Stimulated activated CD8-positive, alpha-beta memory T cell treated with anti-CD3 and anti-CD28 coated beads, Interleukin-7, amount 100 ng/mL, for 24 hours (primary cell): ENCODE data around the gene PLD4.

Experiments
- DNase-seq: peaks from one replicate; pipeline ENCODE4 v3.0.0-alpha.2; 2020; ENCODE audit warnings: low read depth

PLD4 gene

DNA sequence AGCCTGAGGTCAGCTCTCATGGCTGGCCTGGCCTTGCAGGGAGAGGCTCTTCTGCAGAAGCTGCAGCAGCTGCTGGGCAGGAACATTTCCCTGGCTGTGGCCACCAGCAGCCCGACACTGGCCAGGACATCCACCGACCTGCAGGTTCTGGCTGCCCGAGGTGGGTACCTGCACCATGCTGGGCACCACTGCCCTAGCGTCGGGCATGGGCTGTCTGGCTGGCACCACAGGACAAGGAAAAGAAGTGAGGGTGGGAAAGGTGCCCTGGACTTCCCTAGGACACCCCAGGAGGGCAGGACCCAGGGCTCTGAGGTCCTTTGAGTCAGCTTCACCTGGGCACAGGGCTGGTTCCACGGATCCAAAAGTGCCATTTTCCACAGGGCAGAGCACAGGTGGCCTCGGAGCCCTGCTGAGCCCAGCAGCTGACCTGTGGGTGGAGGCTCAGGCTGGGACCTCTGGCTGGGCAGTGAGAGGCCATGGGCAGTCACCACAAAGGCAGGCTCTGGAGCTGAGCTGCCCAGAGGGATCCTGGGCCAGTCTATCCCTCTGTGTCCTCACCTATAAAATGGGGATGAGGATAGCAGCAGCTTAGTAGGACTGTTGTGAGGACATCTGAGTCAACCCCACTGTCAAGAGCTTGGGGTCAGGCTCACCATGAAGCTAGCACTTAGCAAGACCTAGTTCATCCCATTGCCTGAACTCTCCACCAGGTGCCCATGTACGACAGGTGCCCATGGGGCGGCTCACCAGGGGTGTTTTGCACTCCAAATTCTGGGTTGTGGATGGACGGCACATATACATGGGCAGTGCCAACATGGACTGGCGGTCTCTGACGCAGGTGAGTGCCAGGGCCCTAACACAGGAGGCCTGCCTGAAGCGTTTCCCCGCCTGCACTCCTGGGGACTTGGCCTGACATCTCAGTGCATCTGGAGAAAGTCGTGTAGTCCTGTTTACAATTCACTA is 4.9 kb downstream of the PLD4 start:
- DNase-seq: no peak

DNA sequence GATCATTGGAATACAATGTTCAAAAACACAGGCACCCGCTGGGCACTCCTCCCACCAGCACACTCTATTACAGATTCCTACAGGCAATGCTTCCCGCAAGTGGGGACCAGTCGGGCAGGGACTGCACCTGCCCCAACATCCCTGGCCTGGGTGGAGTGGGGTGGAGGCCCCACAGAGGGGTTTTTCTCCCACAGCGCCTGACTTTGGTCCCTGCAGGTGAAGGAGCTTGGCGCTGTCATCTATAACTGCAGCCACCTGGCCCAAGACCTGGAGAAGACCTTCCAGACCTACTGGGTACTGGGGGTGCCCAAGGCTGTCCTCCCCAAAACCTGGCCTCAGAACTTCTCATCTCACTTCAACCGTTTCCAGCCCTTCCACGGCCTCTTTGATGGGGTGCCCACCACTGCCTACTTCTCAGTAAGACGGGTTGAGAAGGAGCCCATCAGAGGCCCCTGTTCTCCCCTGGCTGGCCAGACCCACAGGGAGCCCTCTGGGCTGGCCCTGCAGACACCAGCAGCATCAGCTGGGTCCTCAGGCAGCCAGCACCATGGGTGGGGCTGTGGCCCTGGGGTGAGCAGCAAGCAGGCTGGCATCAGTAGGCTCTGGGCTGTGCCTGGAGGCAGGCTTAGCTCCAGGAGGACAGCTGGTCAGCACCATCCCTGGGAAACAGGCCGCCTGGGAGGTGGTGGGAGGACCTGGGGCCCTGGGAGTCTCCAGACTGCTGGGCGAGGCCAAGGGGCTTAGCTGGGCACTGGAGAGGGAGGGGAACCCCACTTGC is 6.0 kb downstream of the PLD4 start:
- no peak for DNase-seq

DNA sequence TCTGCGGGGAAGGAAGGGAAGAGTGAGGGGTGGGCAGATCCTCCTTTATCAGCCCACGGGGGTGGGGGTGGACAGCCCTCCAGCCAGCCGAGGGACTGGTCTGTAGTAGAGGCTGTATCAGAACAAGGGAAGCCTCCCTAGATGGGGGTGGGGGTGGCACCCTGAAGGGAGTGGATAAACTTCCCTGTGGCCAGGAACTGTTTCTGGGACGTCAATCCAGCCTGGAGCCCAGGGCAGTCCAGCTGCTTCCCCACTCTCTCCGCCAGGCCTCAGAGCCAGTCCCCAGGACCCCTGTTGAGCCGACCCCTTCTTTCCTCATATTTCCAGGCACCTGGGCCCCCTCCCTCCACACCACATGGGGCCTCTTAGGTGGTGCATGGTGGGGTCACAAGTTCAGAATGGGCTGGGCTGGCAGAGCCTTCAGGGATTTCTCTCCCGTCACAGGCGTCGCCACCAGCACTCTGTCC is 6.7 kb downstream of the PLD4 start:
- DNase-seq: no peak

DNA sequence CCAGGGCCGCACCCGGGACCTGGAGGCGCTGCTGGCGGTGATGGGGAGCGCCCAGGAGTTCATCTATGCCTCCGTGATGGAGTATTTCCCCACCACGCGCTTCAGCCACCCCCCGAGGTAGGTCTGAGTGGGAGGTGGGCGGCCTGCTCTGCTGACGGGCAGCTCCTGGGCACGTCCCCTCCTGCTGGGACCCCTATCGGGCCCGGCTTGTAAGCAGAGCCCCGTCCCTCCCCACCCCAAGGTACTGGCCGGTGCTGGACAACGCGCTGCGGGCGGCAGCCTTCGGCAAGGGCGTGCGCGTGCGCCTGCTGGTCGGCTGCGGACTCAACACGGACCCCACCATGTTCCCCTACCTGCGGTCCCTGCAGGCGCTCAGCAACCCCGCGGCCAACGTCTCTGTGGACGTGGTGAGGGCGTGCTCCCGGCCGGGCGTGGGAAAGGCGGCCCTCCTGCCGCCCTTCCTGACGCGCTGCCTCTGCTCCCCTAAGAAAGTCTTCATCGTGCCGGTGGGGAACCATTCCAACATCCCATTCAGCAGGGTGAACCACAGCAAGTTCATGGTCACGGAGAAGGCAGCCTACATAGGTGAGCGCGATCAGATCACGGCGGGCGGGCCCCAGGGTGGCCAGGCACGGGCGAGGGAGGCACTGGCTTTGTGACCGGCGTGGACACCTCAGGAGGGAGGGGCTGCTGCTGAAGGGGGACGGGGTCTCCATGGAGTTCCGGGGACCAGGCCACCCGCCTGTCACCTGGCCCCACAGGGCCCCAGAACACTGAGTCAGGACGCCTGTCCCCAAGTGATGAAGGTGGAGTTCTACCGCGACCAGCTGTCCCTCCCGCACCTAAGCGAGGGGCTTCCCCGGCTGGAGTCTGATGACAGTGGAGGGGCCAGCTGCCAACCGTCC is 7.3 kb downstream of the PLD4 start:
- DNase-seq: no peak

DNA sequence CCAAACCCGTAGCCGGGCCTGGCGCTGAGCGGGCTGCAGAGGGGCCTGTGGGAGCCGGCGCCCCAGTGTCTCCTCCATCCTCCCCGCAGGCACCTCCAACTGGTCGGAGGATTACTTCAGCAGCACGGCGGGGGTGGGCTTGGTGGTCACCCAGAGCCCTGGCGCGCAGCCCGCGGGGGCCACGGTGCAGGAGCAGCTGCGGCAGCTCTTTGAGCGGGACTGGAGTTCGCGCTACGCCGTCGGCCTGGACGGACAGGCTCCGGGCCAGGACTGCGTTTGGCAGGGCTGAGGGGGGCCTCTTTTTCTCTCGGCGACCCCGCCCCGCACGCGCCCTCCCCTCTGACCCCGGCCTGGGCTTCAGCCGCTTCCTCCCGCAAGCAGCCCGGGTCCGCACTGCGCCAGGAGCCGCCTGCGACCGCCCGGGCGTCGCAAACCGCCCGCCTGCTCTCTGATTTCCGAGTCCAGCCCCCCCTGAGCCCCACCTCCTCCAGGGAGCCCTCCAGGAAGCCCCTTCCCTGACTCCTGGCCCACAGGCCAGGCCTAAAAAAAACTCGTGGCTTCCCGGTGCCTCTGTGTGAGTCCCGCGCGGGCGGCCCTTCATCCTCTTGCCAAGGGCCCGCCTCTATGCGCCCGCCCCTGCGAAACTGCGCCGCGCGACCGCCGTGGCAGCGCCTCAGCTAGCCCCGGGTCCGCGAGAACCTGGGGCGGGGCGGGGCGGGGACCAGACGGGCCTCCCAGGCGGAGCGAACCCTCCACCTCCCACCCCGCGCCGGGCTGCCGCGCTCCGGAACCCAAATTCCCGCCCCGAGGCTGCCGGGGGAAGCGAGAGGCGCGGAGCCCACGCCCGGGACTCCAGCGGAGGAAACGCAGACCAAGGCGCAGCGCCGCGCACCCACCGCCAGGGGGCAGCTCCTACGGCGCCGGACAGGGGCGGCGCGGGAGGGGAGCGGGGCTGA is 8.3 kb downstream of the PLD4 start:
- DNase-seq: peak; percentile 67

DNA sequence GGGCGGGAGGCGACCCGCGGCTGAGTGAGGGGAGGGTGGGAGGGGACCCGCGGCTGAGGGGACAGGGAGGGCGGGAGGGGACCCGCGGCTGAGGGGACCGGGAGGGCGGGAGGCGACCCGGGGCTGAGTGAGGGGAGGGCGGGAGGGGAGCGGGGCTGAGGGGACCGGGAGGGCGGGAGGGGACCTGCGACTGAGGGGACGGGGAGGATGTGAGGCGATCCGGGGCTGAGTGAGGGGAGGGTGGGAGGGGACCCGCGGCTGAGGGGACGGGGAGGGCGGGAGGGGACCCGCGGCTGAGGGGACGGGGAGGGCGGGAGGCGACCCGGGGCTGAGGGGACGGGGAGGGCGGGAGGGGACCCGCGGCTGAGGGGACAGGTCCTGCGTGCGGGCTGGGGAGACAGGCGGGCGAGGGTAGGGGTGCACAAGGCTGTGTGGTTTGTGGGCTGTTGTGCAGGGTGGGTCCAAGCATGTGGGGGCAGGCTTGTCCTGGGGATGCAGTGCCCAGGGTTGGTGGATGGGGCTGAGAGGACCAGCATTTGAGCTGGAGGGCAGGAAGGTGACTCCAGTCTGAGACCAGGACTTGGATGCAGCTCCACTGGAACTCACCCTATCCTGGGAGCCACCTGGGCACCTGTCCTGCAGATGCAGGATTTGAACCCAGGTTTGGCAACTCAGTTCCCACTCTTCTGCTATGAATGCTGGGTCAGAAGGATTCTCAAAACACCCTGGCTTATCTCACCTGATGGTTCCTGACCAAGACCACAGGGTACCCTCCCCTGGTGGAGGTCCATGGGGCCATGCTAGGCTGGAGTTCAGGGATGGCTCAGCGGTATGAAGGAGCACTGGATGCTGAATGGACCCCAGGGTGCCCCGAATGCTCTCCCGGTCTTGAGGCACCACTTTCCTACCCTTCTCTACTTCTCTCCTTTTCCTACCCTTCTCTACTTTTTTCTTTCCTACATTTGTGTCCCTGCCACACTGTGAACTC is 9.4 kb downstream of the PLD4 start:
- no peak for DNase-seq

DNA sequence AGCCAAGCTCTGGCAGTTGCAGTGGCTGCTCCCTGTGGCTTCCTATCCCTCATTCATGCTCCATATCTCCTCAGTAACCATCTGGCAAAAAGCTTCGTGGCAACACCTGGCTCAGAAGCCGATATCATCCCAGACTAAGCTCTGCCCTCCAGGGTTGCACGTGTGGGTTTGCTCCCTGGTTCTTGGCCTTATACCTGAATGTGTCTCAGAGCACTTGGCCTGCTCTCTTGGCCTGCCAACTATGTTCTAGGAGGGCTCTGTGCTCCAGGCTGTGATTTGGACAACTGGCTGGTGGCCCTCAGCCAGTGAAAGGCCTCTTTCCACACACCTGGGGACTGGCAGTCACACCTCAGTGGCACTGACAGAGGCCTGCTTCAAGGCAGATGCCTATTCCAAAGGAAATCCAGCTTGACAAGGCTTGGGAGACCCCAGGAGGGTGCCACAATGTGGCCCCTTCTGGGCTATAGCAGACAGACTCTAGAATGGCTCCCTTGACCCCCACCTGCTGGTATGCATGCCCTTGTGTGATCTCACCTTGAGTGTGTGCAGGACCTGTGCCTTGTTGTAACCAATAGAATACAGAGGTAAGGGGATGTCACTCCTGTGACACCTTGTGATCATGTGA is 10.5 kb downstream of the PLD4 start:
- DNase-seq: no peak

DNA sequence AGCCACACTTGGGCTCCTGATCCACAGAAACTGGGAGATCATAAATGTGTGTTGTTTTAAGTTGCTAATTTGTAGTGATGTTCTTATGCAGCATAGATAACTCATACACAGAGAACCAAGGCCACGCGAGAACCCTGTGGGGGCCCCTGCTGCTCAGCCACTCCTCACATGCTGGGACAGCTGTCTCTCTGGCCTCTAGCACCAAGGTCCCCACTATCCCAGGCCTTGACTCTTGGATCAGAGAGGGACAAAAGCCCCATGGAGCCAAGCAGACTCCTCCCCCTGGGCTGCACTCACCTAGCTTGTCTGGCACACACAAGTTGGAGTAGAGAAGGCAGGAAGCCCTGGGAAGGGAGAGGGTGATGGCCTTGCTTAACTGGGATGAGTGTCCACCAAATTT is 11.3 kb downstream of the PLD4 start:
- DNase-seq: no peak

DNA sequence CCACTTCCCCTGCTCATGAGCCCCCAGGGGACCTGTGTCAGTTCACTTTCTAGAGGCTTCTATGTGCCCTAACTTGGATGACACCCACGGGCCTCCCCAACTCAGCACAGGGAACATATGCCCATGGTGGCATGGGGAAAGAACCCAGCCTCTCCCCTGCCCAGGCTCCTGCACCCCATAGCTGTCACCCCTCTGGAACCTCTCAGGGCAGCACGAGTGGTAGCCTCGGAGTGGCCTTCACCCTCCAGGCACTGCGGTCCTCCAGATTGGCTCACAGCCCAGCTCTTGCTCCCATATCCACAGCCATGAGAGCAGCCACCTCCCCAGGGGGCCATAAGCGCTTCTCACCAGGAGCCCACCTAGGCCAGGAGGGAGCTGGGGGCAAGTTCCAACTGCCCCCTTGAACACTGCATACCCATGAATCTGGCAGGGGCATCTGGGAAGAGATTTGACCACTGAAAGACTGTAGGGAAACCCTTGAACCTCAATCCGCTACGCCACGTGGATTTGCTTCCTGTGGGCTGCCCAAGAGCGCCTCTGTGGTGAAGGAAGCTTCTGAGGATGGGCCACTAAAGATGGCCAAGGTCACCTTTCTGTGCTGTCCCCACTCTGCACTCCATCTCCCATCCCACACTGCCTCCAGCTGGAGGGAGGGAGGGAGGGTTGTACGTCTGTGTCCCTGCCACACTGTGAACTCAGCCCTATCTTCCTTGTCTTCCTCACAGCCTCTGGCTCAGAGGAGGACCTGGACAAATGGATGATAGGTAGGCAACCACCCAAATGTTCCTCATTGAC is 11.9 kb downstream of the PLD4 start:
- no peak for DNase-seq

DNA sequence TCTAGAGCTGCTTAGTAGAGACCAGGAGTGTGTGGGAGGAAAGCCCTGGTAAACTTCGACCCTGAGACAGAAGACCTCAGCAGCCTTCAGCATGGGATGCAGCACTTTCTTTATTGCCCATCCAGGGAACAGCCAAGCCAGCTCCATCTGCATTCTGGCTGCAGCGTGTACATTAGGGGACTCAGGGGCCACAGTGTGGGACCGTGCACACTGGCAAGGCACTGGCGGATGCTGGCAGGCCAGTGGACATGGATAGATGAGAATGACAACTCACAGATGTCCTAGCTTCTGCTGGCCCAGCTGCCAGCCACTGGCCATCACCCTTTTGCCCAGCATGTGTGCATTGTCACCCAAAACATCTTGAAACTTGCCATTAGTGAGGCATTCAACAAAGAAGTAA is 12.5 kb downstream of the PLD4 start:
- DNase-seq: no peak

DNA sequence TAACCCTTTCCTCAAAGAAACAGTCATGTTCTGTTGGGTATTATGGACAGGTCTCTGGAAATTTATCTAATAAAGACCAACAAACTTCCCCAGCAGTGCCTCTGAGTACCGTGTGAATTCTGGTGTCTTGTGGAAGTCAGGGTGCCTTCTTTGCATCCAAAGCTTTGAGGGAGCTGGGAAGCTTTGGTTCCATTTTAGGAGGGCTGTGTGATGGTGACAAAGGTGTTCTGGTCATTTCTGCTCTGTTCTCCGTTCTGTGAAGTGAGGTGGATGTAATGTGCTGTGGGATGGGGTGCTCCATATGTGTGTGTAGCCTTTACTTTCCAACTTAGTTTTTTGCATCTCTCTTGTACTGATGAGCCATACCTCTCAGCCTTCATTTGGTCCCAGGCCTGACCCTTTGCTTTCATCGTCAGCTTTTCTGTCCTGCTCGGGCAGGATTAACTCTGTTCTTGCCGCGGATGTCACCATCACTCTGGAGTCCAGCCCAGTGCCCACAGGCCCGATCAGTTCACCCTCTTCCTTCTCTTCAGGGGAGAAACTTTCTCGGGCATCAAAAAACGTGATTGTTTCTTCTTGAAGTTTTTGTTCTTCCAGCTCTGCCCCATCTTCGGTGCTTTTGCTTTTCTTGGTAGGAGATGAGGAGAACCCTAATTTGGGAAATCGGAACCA is 13.2 kb downstream of the PLD4 start:
- DNase-seq: no peak

DNA sequence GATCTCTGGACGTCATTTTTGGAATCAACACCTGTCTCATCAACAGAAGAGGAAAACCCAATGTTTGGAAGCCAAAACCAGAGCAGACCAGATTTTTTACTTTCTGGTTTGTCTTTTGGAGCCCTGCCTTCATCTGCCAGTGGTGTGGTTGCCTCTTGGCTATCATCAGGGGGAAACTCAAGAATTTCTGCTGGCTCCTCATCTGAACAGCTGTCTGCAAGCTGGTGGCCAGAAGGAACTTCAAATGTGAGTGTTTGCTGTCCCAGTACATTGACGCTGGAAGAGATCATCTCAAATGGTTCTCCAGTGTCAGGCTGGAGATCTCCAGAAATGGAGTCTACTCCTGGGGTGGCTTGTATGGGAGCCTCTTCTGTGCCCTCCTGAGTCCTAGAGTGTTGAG is 13.8 kb downstream of the PLD4 start:
- DNase-seq: no peak

DNA sequence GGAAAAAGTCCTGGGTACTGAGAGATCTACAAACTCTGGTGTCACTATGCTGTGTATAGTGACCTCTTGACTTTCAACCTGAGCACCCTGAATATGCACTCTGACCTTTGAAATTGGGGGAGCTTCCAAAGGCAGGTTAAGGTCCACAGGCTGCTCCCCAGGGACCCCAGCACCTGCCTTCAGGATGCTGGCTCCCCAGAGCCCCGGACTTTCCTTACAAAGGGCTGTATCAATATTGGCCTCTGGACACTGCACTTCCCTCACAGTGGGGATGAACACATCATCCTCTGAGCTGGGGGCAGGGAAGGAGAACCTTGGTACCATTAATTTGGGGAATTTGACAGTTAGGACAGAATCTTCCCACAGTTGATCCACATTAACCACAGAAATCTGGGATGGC is 14.3 kb downstream of the PLD4 start:
- DNase-seq: no peak

DNA sequence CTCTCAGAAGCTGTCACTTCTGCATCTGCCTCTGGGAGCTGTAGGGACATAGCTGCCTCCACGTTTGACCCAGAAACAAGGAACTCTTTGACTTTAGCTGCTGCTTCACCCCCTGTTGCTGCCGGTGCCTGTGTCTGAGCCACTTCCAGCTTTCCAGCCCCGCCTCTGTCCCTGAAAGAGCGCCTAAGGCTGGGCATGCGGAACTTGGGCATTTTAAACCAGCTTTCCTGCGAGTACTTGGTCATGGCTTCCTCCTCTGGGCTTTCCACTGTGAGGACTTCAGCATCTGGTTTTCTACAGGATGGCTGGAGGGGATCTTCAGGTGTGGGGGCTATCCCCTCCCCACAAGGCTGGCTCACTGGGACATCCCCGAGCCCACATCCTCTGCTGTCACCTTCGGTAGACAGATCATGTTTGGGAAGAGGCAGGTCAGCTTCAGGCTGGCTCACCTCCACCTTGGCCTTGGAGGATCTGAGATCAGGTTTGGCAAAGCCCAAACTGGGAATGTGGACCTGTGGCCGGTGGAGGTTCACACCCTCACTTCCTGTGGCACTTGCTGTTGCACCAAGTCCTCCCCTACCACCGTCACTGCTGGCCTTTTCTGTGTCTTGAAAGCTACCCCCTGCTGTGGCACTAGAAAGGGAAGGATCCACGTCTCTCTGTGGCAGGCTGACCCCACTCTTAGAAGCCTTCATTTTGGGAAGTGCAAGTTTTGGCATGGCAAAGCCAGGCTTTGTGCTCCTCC is 15.2 kb downstream of the PLD4 start:
- DNase-seq: no peak

DNA sequence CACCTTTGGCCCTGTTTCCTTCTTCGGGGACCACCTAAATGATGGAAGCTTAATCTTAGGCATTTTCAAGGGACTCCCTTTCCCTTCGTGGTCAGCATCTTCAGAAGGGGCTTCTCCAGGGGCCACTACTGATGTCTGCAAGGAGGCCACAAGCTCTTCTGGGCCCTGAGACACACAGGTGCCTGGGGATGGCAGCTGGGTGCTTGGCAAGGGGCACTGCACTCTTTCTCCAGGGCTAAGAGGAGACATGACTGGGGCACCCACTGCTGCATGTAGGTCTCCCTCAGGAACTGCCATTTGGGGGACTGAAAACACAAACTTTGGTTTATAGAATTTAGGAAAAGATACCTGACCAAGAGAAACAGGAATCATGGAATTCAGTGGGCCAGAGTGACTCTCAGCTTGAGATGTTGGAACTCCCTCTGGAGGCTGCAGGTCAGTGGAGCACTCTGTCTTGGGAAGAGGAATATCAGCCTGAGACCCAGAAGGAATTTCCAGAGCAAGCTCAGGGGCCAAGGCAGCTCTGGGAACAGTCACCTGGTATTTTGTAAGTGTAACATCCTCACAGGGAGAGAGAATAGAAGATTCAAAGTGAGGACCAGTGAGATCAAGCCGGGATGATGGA is 16.0 kb downstream of the PLD4 start:
- no peak for DNase-seq

DNA sequence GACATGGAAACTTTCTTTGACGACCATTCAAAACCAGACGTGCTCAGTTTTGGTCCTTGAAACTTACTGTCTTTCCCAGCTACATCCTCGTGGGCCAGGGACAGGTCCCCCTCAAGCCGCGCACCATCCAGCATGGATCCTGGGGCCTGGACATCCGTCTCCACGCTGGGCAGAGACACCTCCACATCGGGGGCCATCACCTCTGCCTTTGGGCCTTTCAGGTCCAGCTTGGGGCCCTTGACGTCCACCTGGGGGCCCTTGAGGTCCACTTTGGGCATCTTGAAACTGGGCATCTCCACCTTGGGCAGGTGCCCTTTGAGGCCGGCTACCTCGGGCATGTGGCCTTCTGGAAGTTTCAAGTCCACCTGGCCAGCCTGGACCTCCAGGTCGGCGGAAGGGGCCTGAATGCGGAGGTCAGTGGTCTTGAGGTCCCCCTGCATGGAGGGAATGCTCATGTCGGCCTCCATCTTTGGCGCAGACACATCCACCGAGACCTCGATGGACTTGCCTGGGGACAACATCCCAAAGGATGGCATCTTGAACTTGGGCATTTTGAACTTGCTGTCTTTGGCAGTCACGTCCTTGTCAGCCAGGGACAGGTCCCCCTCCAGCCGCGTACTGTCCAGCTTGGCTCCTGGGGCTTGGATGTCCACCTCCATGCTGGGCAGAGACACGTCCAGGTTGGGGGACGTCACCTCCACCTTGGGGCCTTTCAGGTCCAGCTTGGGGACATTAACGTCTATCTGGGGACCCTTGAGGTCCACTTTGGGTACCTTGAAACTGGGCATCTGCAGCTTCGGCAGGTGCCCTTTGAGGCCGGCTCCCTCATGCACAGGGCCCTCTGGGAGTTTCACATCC is 17.1 kb downstream of the PLD4 start:
- DNase-seq: no peak
